Esophagus muscularis mucosa (tissue), 3 donors: ENCODE measurements around the gene SORL1-AS1.

Source experiments
- POLR2A ChIP-seq: fragments of 450-650 bp; IDR thresholded peaks from one replicate; pipeline ENCODE4 v1.6.1; 2017; ENCODE audit warnings: antibody characterized with exemption, moderate library complexity, mild to moderate bottlenecking, low read depth
- POLR2AphosphoS5 ChIP-seq, 2 donors: sonication (generic); formaldehyde crosslinking; IDR thresholded peaks; one replicate each; pipeline ENCODE4 v1.6.1; 2017; ENCODE audit warnings: antibody characterized with exemption in 2 of 2
- TF ChIP-seq, protein P1 (sequence below), 3 experiments: fragments of 200-600 bp in 2 of 3; fragments of 450-650 bp in 1 of 3; sonication (generic) in 2 of 3; IDR thresholded peaks; one replicate each; pipeline ENCODE4 v1.5.1; 2017 to 2019; ENCODE audit warnings: antibody characterized with exemption in 3 of 3, mild to moderate bottlenecking in 2 of 3, moderate library complexity in 1 of 3

DNA sequence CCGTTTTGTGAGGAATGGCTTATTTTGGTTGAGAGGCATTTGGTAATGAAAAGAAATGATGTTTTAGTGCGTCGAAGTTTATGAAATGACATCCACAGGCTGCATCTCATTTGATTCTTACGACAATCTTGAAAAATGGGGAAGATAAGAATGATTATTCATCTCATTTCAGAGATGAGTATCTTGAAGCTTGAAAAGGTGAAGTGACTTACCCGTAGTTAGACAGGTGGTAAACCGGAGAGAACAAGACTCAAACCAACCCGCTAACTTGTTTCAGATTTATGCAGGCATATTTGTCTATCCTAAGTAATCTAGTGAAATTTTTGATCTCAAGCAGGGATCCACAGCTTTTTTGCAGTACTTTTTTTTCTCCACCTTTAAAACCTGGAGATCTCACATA, 9.1 kb upstream of the SORL1-AS1 start:
- TF ChIP-seq, protein P1, sequence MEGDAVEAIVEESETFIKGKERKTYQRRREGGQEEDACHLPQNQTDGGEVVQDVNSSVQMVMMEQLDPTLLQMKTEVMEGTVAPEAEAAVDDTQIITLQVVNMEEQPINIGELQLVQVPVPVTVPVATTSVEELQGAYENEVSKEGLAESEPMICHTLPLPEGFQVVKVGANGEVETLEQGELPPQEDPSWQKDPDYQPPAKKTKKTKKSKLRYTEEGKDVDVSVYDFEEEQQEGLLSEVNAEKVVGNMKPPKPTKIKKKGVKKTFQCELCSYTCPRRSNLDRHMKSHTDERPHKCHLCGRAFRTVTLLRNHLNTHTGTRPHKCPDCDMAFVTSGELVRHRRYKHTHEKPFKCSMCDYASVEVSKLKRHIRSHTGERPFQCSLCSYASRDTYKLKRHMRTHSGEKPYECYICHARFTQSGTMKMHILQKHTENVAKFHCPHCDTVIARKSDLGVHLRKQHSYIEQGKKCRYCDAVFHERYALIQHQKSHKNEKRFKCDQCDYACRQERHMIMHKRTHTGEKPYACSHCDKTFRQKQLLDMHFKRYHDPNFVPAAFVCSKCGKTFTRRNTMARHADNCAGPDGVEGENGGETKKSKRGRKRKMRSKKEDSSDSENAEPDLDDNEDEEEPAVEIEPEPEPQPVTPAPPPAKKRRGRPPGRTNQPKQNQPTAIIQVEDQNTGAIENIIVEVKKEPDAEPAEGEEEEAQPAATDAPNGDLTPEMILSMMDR (IDR thresholded peaks at IDR 0.05): no peak
- TF ChIP-seq POLR2AphosphoS5 (IDR thresholded peaks at IDR 0.05) (no peak), POLR2A (no peak)
